HG02763 (cell line): ENCODE results near the gene NLRP13.
"Not testable (repeated sequence)": the region's sequence is repeated elsewhere in the genome, so short reads cannot be mapped to it uniquely, and the experiment has no call there.

Experiments
- ATAC-seq: cut with Tn5 transposase; IDR thresholded peaks from one replicate; pipeline ENCODE4 v1.9.1; 2021; ENCODE audit warnings: mild to moderate bottlenecking, moderate library complexity; ENCODE audit not compliant: unreplicated experiment

Gene NLRP13

DNA sequence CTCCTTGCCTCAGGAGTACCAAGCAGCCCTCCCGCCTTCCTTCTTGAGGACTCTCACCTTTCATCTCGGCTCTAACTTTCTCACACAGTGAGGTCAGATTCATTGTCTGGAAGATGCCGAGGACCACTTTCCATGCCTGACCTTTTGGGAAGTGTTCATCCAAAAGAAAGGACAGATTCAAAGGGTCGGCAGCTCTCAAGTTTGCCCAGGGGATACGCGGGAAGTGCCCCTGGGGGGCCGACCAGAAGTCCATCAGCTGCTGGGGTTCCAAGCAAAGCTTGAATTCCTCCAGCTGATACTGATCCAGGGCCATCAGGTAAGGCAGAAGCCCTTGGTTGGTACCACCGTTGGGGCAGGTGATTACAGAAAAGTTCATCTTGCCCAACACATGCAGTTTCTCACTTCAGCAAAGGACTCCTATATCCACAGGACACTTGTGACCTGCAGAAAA, at the start of gene NLRP13:
Gene NLRP13, minus strand, starts transcription at position 401 of the 451 bp plus-strand sequence. Its CDS starts 25 bp downstream, at position 376.
- ATAC-seq: no peak

GRCh38 chr19:55980415-55980814, 48.3 kb upstream of the NLRP13 start:
- ATAC-seq: no peak

- no peak for ATAC-seq
Observed at GRCh38 chr19:55973982-55974381, 41.8 kb upstream of the NLRP13 start.

- no peak for ATAC-seq
Observed at GRCh38 chr19:55962186-55962585, 30.1 kb upstream of the NLRP13 start.

- ATAC-seq: no peak
Observed at GRCh38 chr19:55959996-55960675, 28.0 kb upstream of the NLRP13 start.

DNA sequence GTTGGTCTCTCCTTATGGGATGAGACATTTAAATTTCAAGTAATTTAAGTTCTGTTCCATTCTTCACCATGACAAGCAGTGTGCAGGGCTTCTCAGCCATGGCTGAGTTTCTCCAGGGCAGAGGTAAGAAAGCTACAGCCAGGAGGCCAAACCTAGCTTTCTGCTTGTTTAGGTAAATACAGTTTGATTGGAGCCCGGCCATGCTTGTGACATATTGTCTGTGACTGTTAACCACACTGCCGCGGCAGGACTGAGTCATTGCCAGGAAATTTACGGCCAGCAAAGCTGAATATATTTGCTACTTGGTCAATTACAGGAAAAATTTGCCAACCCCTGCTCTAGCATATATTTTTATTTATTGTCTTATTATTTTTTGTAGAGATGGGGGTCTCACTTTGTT, 26.2 kb upstream of the NLRP13 start:
- ATAC-seq: no peak

- ATAC-seq: no peak
Observed at GRCh38 chr19:55956431-55956830, 24.3 kb upstream of the NLRP13 start.

DNA sequence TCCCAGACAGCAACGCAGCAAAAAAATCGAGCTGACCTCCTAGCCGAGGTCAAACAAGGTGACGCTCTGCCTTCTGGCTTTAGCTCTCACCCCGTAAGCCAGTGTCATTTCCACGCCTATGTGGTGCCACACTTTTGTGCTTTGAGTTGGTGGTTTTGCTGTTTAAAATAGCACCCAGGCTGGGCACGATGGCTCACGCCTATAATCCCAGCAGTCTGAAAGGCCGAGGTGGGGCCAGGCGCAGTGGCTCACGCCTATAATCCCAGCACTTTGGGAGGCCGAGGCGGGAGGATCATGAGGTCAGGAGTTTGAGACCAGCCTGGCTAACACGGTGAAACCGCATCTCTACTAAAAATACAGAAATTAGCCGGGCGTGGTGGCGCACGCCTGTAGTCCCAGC, 18.4 kb upstream of the NLRP13 start:
- not testable (repeated sequence) for ATAC-seq

- no peak for ATAC-seq
Observed at GRCh38 chr19:55947532-55947931, 15.4 kb upstream of the NLRP13 start, which contains the start of gene NLRP8. NLRP8 (plus strand) TSS chr19:55947832.

- no peak for ATAC-seq
Observed at GRCh38 chr19:55940306-55940705, 8.2 kb upstream of the NLRP13 start.

DNA sequence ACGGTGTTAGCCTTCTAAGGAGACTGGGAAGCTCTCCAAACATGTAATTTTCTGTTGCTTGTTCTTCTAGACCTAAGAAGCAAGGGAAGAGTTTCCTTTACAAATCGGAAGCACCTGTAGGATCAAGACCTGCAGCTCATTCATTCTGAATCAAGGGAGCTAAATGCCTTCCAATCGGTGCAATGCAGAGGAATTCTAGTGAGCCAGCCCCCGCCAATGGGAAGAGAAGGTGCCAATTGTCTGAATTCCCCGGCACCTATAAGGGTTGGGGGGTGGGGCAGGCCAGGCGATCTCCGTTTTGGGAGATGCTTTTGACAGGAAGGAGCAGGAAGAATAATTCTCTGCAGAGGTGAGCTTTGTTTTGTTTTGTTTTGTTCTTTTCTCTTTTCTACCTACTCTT, 7.1 kb upstream of the NLRP13 start:
- no peak for ATAC-seq

DNA sequence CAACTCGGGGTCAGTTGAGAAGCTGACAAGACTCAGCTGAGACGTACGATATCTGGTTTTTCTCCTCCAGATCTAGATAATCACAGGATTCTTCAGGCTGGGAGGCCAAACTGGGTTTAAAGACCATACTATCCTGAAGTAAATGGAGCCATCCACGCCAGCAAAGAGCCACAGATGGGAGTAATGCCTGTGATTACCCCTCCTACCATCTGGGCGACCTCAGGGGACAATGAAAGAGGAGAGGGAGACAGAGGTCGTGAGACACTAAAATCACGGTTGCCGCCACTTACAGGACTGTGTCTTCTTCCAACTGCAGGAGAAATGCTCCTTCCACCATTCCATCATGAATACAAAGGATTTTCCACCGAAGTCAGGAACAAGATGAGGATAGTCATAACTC, 3.1 kb upstream of the NLRP13 start:
- no peak for ATAC-seq

DNA sequence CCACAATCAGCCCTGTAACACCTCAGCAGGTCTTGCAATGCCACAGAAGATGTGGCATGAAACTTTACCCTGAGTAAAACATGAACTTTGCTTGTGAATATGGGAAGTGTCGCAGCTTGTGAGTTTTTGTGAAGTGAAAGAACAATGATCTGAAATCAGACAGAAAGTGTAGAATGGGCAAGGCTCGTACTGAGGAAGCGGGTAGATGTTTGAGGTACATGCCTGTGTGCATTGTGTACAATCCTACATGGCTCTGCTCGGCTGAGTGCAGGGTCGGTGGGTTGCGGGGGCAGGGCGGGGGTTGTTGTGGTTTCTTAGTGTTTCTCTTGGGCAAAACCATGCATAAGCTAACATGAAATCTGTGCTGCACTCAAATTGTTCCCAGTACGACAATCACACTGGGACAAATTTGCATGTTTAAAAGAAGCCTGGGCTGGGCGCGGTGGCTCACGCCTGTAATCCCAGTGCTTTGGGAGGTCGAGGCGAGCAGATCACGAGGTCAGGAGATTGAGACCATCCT, 1.1 kb downstream of the NLRP13 start:
- ATAC-seq: no peak

- ATAC-seq: not testable (repeated sequence)
Observed at GRCh38 chr19:55929258-55929657, 2.9 kb downstream of the NLRP13 start.

DNA sequence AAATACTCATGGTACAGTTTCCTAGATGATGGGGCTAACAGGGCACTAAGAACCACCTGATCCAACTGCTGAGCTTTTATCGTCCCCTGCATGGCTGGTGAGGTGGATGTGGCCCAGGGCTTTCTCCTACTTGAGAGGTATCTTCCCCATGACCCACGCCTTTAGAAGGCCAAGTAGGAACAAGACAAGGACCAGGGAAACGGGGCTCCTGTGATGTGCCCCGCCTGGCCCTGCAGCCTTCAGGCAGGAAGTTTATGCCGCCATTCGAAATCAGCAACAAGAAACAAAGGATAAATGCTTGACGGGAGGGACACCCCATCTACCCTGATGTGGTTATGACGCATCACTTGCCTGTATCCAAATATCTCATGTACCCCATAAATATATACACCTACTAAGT, 4.1 kb downstream of the NLRP13 start:
- ATAC-seq: no peak

- ATAC-seq: no peak
Observed at GRCh38 chr19:55923556-55923955, 8.6 kb downstream of the NLRP13 start.

DNA sequence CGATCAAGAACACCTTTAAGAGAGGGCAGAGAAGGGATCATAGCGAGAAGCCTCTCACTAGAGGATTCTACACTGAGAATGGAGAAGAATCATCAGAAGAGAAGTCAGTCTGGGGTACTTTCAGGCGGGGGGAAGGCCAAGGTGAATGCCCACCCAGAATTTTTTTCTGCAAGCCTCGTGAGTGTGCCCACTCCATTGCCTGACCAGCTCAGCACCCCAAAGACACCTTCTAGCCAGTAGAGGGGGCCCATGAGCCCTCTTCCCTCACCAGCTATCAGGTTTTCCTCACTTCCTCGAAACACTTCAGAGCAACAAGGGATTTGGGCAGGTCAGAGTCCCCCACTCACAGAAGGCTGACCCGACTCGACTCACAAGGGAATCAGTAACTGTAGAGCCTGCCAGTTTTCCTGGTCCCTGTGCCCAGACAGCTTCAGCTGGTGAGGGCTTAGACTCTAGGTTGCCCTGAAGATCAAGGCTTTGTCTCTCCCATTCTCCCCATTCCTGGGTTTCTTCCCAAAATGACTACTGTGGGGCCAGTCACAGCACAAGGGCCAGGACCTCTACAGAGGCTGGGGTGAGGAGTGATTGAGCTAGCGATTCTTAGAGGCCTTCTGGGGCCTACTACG, 18.4 kb downstream of the NLRP13 start:
- no peak for ATAC-seq

GRCh38 chr19:55912916-55913315, 19.2 kb downstream of the NLRP13 start:
- no peak for ATAC-seq

GRCh38 chr19:55909801-55910200, 22.3 kb downstream of the NLRP13 start:
- no peak for ATAC-seq

DNA sequence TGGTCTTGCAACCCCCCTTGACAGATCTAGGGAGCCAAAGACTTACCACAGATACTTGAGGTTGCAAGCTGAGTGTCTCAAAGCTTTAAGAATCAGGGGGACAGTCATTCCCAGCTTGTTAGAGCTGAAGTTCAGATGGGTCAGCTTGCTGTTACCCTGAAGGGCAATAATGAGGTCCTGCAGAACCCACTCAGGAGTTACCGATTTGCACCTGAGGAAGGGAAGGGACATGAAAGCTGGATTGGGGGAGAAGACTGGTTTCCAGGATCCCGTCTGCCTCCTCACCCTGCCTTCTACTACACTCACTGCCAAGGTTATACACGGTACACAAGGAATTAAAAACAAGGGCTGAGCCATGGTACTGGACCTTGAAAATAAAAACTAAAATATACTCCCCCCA, 24.4 kb downstream of the NLRP13 start:
- no peak for ATAC-seq

GRCh38 chr19:55907286-55907685, 24.9 kb downstream of the NLRP13 start:
- no peak for ATAC-seq

DNA sequence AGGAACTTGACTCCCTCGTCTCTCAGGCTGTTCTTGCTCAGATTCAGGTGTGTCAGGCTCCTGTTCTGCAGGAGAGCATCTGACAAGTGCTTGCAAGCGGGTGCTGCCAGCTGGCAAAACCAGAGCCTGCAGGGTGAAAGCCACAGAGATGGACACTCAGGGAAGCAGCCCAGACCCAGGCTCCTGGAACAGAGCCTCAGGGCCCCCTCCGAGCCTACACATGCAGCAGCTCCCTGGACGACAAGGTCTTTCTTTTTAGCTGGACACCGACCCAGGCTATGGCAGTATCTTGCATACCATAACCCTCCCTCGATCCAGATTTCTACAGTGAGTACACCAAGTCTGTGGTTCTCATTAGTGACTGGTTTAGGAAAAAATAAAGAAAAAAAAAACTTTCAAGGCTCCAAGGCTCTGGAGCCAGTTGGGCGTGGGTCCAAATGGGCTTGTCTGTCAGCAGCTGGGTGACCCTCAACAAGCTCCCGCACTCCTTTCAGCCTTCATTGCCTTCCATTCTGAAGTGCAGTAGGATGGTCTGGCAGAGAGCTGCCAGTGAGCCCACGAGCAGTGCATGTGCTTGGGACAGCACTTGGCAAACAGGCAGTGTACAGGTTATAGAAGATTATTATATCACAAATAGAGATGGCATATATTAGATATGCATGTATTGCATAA, 29.9 kb downstream of the NLRP13 start:
- no peak for ATAC-seq
